GM23338 (cell line): ENCODE measurements around the gene SOX12.

ENCODE experiments used
- CTCF ChIP-seq, 2 experiments: fragments of 200-600 bp in 1 of 2; sonication (generic) in 1 of 2; conservative IDR thresholded peaks; 2 replicates each; pipeline versions ENCODE4 v1.5.1 to v1.6.1; 2016 to 2017; ENCODE audit warnings: antibody characterized with exemption in 2 of 2, low read depth in 2 of 2, mild to moderate bottlenecking in 2 of 2, moderate library complexity in 1 of 2
- EZH2 ChIP-seq: fragments of 200-600 bp; sonication (generic); IDR thresholded peaks from one replicate; pipeline ENCODE4 v1.8.0; 2017; ENCODE audit warnings: antibody characterized with exemption, mild to moderate bottlenecking, low read depth; ENCODE audit not compliant: unreplicated experiment

- no peak for TF ChIP-seq EZH2
- no peak for TF ChIP-seq CTCF (conservative IDR thresholded peaks at IDR 0.05; ENCODE audit: low read depth in 2 of 2)
Observed at GRCh38 chr20:373171-373890, 48.0 kb downstream of the SOX12 start.
